ENCODE results near the gene BAMBI.
"Not testable (repeated sequence)": the region's sequence is repeated elsewhere in the genome, so short reads cannot be mapped to it uniquely, and the experiment has no call there.

The BAMBI gene

GRCh38 chr10:28676968-28677887, at the start of gene BAMBI:
TSS of gene BAMBI (plus strand) at chr10:28677521. CDS start at chr10:28677898, 377 bp downstream.
- Mint-ChIP-seq H3K9me3 (ENCODE audit: low read depth) (no peaks in the 10 kb centered on the region), H3K4me3 (peak within 1 kb of the TSS; percentile 85), H3K27me3 (peaks cover 49% of the 10 kb centered on the region), H3K36me3 (no peaks in the 10 kb centered on the region), H3K27ac (no peak within 1 kb of the TSS), H3K4me1 (ENCODE audit: low read depth) (peaks cover 32% of the 10 kb centered on the region)

GRCh38 chr10:28628184-28628893, 49.0 kb upstream of the BAMBI start:
- Mint-ChIP-seq H3K27me3 (peaks cover 8% of the 10 kb centered on the region), H3K27ac (no peak overlapping the region), H3K36me3 (peaks cover 2% of the 10 kb centered on the region), H3K4me1 (ENCODE audit: low read depth) (peaks cover 7% of the 10 kb centered on the region), H3K9me3 (ENCODE audit: low read depth) (no peaks in the 10 kb centered on the region), H3K4me3 (no peak overlapping the region)

- Mint-ChIP-seq H3K9me3 (ENCODE audit: low read depth) (no peaks in the 10 kb centered on the region), H3K27me3 (peaks cover 12% of the 10 kb centered on the region), H3K4me3 (no peak overlapping the region), H3K36me3 (peaks cover 2% of the 10 kb centered on the region), H3K4me1 (ENCODE audit: low read depth) (peaks cover 6% of the 10 kb centered on the region), H3K27ac (no peak overlapping the region)
Observed at GRCh38 chr10:28631896-28632583, 45.3 kb upstream of the BAMBI start.

- Mint-ChIP-seq H3K36me3 (peaks cover 5% of the 10 kb centered on the region), H3K27ac (no peak overlapping the region), H3K9me3 (ENCODE audit: low read depth) (peaks cover 3% of the 10 kb centered on the region), H3K4me1 (ENCODE audit: low read depth) (peaks cover 6% of the 10 kb centered on the region), H3K27me3 (peaks cover 9% of the 10 kb centered on the region), H3K4me3 (no peak overlapping the region)
Observed at GRCh38 chr10:28632584-28632945, 44.8 kb upstream of the BAMBI start.

GRCh38 chr10:28633750-28634149, 43.6 kb upstream of the BAMBI start:
- peaks cover 6% of the 10 kb centered on the region for H3K36me3 Mint-ChIP-seq
- H3K9me3 Mint-ChIP-seq (ENCODE audit: low read depth) = peaks cover 6% of the 10 kb centered on the region
- no peak overlapping the region for H3K4me3 Mint-ChIP-seq
- no peaks in the 10 kb centered on the region for H3K4me1 Mint-ChIP-seq (ENCODE audit: low read depth)
- no peak overlapping the region for H3K27ac Mint-ChIP-seq
- peaks cover 8% of the 10 kb centered on the region for H3K27me3 Mint-ChIP-seq

- Mint-ChIP-seq H3K27me3 (peaks cover 4% of the 10 kb centered on the region), H3K36me3 (peaks cover 7% of the 10 kb centered on the region), H3K4me3 (no peak overlapping the region)
Observed at GRCh38 chr10:28637346-28637745, 40.0 kb upstream of the BAMBI start.

GRCh38 chr10:28638392-28638791, 38.9 kb upstream of the BAMBI start:
- Mint-ChIP-seq H3K4me1 (ENCODE audit: low read depth) (no peaks in the 10 kb centered on the region), H3K9me3 (ENCODE audit: low read depth) (peaks cover 8% of the 10 kb centered on the region), H3K27me3 (peaks cover 3% of the 10 kb centered on the region), H3K4me3 (no peak overlapping the region), H3K36me3 (peaks cover 5% of the 10 kb centered on the region), H3K27ac (no peak overlapping the region)

More at GRCh38 chr10:28637346-28637745, 40.0 kb upstream of the BAMBI start:
- Mint-ChIP-seq H3K4me1 (ENCODE audit: low read depth) (no peaks in the 10 kb centered on the region), H3K27ac (no peak overlapping the region), H3K9me3 (ENCODE audit: low read depth) (peaks cover 8% of the 10 kb centered on the region)

- Mint-ChIP-seq H3K27me3 (no peaks in the 10 kb centered on the region), H3K27ac (no peak overlapping the region), H3K4me3 (no peak overlapping the region), H3K36me3 (peaks cover 5% of the 10 kb centered on the region), H3K9me3 (ENCODE audit: low read depth) (peaks cover 8% of the 10 kb centered on the region), H3K4me1 (ENCODE audit: low read depth) (no peaks in the 10 kb centered on the region)
Observed at GRCh38 chr10:28640551-28640950, 36.8 kb upstream of the BAMBI start.

GRCh38 chr10:28644647-28645046, 32.7 kb upstream of the BAMBI start:
- Mint-ChIP-seq H3K9me3 (ENCODE audit: low read depth) (no peaks in the 10 kb centered on the region), H3K4me1 (ENCODE audit: low read depth) (no peaks in the 10 kb centered on the region), H3K27me3 (no peaks in the 10 kb centered on the region), H3K4me3 (no peak overlapping the region), H3K36me3 (no peaks in the 10 kb centered on the region), H3K27ac (no peak overlapping the region)

GRCh38 chr10:28652106-28652505, 25.2 kb upstream of the BAMBI start:
- Mint-ChIP-seq H3K27me3 (peaks cover 3% of the 10 kb centered on the region), H3K4me3 (no peak overlapping the region), H3K36me3 (no peaks in the 10 kb centered on the region), H3K4me1 (ENCODE audit: low read depth) (no peaks in the 10 kb centered on the region), H3K9me3 (ENCODE audit: low read depth) (no peaks in the 10 kb centered on the region), H3K27ac (no peak overlapping the region)

GRCh38 chr10:28652703-28653102, 24.6 kb upstream of the BAMBI start:
- Mint-ChIP-seq H3K27ac (no peak overlapping the region), H3K9me3 (ENCODE audit: low read depth) (no peaks in the 10 kb centered on the region), H3K4me3 (no peak overlapping the region), H3K27me3 (peaks cover 3% of the 10 kb centered on the region), H3K4me1 (ENCODE audit: low read depth) (no peaks in the 10 kb centered on the region), H3K36me3 (no peaks in the 10 kb centered on the region)

- H3K4me1 Mint-ChIP-seq (ENCODE audit: low read depth); H3K9me3 Mint-ChIP-seq (ENCODE audit: low read depth); H3K36me3 Mint-ChIP-seq; H3K4me3 Mint-ChIP-seq; H3K27ac Mint-ChIP-seq: not testable (repeated sequence)
- peaks cover 12% of the 10 kb centered on the region for H3K27me3 Mint-ChIP-seq
Observed at GRCh38 chr10:28658824-28659223, 18.5 kb upstream of the BAMBI start.

GRCh38 chr10:28661035-28661434, 16.3 kb upstream of the BAMBI start:
- H3K36me3 Mint-ChIP-seq = no peaks in the 10 kb centered on the region
- H3K27me3 Mint-ChIP-seq = peaks cover 15% of the 10 kb centered on the region
- H3K9me3 Mint-ChIP-seq (ENCODE audit: low read depth) = no peaks in the 10 kb centered on the region
- H3K4me3 Mint-ChIP-seq = no peak overlapping the region
- H3K4me1 Mint-ChIP-seq (ENCODE audit: low read depth) = peaks cover 2% of the 10 kb centered on the region
- no peak overlapping the region for H3K27ac Mint-ChIP-seq

GRCh38 chr10:28663576-28664368, 13.5 kb upstream of the BAMBI start:
- Mint-ChIP-seq H3K4me3 (no peak overlapping the region), H3K27ac (no peak overlapping the region), H3K9me3 (ENCODE audit: low read depth) (no peaks in the 10 kb centered on the region), H3K36me3 (no peaks in the 10 kb centered on the region), H3K4me1 (ENCODE audit: low read depth) (peaks cover 8% of the 10 kb centered on the region), H3K27me3 (peaks cover 33% of the 10 kb centered on the region)

All from activated naive CD8-positive, alpha-beta T cell (primary cell).